ENCODE results near the gene PRXL2C.

- TF ChIP-seq ELF4 (CRISPR knock-in tag; IDR thresholded peaks at IDR 0.05; ENCODE audit: borderline replicate concordance) (no peak), REPIN1 (CRISPR knock-in tag; IDR thresholded peaks at IDR 0.05; ENCODE audit: borderline replicate concordance, low read depth) (no peak), CTCF (CRISPR knock-in tag; IDR thresholded peaks at IDR 0.05) (no peak), POLR2G (IDR thresholded peaks at IDR 0.05; ENCODE audit: low read depth, low read length) (no peak)
These were observed 51.7 kb downstream of the PRXL2C start for GRCh38 chr9:96603305-96604003.
